HepG2 (cell line): ENCODE results near the gene FCGR3B.
"Not testable (repeated sequence)": the region's sequence is repeated elsewhere in the genome, so short reads cannot be mapped to it uniquely, and the experiment has no call there.

Source experiments
- ELF4 ChIP-seq: sonication (generic); formaldehyde crosslinking; IDR thresholded peaks from 2 replicates; pipeline ENCODE4 v1.5.0; 2020; ENCODE audit warnings: missing genetic modification reagents, mild to moderate bottlenecking, moderate library complexity, borderline replicate concordance
- GATAD2A ChIP-seq: IDR thresholded peaks from 2 replicates; pipeline ENCODE4 v1.6.1; 2016
- HDAC6 ChIP-seq: fragments of 200-600 bp; sonication (generic); IDR thresholded peaks from 2 replicates; pipeline ENCODE4 v1.7.0; 2017; ENCODE audit warnings: mild to moderate bottlenecking, antibody characterized with exemption, low read length, low read depth

GRCh38 chr1:161630128-161630742 is 741 bp downstream of the FCGR3B start:
- TF ChIP-seq HDAC6, ELF4, GATAD2A: not testable (repeated sequence)
